Body of pancreas (tissue), 4 donors: Measurements from ENCODE around the gene ST8SIA5.

Source experiments
- CTCF ChIP-seq, 7 experiments: fragments of 450-650 bp in 4 of 7; fragments of 200-600 bp in 3 of 7; sonication (generic) in 3 of 7; IDR thresholded peaks; one replicate each; pipeline ENCODE4 v1.5.1; 2016 to 2019; ENCODE audit warnings: antibody characterized with exemption in 7 of 7
- POLR2A ChIP-seq, 3 donors: fragments of 450-650 bp; IDR thresholded peaks; one replicate each; pipeline ENCODE4 v1.6.1; 2016; ENCODE audit warnings: antibody characterized with exemption in 3 of 3, mild to moderate bottlenecking in 2 of 3

- TF ChIP-seq POLR2A (IDR thresholded peaks at IDR 0.05) (no peak), CTCF (IDR thresholded peaks at IDR 0.05) (no peak)
Measured at GRCh38 chr18:46770708-46771107, 13.9 kb upstream of the ST8SIA5 start.
